Stimulated activated CD4-positive, alpha-beta T cell treated with anti-CD3 and anti-CD28 coated beads, Interleukin-2, amount 100 ng/mL, for 48 hours (primary cell): Measurements from ENCODE around the gene SYVN1.
"Not testable (repeated sequence)": the region's sequence is repeated elsewhere in the genome, so short reads cannot be mapped to it uniquely, and the experiment has no call there.

Source experiments
- DNase-seq, 2 donors: peaks; one replicate each; pipeline ENCODE4 v3.0.0-alpha.2; 2020

The SYVN1 gene

DNA sequence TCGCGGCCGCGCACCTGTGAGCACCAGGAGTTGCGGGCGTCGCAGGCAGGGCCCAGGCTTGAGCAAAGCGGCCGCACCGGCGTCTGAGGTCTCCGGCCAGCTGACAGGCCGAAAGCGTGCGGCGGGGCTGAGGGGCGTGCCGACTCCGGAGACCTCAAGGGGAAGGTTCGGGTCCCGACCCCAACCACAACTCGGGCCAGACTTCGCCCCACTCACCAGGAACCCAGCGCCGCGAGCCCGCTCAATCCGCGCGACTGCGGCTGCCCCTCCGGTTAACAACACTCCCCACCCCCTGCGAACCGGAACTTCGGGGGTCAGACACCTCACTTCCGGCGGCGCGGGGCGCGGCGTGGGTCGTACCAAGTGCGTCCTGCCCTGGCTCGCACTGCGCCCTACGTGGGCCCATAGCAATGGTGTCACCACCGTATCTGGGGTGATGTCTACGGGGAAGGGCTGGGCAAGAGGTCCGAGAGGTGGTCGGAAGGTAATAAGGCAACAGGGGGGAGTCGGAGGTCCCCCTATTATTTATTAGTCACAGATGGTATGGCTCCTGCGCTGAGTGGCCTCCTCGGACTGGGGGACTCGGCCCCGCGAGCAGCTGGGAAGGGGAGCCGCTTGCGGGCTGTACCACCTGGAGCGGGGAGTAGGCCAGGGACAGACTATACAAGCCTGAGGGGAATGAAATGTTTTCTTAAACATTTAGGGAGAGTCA lies at the start of gene SYVN1:
SYVN1 (minus strand) TSS at position 280 of the 712 bp plus-strand sequence. CDS start 918 bp downstream, outside the sequence.
- DNase-seq: peak; percentile 86 to 89

DNA sequence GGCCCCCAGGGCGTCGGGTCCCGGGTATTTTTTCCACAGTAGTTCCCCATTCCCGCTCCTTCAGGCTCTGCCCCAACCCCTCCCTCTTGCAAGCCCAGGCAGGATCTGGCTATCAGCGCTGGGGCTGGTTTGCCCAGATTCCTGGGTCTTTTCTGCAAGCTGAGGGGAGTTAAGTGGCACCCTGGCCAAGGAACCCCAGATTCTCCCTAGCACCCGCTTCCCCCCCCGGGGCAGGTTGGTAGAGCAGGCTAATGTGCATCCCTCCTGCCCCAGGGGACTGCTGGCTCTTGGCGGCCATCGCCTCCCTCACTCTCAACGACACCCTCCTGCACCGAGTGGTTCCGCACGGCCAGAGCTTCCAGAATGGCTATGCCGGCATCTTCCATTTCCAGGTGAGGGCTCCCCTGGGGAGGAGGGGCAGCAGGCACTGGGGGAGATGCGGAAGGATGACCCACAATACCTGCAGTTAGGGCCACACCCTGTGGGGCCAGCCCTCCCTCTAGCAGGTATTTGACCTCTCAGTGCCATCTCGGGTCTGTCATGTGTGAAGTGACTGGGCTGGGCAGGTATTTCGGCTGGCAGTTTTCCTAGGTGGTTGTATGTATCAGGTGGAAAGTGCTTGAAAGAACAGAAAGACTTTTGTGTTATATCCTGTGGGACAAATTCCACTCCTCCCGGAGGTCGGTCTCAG lies 49.0 kb upstream of the SYVN1 start:
- no peak for DNase-seq

DNA sequence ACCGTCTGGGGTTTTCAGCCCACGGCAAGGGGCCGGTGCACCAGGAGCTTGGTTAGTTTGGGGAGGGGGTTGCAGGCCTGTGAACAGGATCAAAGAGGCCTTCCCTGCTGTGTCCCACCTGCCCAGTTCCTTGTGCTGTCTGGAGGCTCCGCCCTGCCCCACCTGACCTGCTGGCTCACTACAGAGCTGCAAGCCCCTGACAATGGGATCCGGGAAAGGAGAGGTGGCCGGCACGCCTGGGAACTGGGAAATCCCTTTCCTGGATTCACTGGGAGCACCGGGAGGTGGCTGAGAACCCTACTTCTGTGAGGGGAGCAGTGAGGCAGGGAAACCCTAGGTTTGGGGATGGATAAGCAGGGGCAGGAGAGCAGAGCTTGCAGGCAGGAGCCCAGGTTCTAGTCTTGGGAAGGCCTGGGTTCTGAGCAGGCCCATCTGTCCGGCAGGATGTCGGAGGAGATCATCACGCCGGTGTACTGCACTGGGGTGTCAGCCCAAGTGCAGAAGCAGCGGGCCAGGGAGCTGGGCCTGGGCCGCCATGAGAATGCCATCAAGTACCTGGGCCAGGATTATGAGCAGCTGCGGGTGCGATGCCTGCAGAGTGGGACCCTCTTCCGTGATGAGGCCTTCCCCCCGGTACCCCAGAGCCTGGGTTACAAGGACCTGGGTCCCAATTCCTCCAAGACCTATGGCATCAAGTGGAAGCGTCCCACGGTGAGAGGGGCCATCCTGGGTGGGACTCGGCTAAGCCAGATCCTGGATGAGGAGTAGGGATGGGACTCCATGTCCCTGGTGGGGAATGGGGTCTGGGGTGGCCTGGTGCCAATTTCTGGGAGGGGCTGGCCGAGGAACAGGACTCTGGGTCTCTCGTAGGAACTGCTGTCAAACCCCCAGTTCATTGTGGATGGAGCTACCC lies 48.2 kb upstream of the SYVN1 start:
- no peak for DNase-seq

DNA sequence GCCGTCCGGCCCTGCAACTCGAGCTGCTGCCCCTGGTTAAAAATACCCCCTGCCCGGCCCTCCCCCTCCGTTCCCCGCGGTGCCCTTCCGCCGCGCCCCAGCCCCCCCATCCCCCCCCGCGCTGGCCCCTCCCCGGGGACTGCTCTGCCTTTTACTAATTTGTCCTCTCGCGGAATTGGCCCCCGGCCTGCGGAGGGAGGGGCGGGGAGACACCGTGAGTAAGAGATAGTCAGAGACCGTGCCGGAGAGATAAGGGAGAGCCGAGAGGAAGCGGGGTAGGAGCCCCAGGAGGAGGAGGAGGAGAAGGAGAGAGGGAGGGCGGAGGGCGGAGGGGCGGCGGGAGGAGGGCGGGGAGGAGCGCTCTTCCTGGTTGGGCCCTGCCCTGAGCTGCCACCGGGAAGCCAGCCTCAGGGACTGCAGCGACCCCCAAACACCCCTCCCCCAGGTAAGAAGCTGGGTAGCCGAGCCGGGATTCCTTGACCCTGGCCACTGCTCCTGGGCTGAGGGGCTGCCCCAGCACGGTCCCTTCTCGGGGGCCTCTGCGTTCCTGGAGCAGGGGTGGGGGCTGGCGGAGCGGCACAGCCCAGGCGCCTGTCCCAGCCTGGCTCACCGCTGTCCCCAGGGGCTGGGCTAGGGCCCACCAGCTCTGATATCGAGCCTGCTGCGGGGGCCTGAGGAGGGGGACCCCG lies 47.4 kb upstream of the SYVN1 start, which contains the start of gene CAPN1:
CAPN1 (plus strand) TSS at position 360 of the 689 bp plus-strand sequence. CDS start 774 bp downstream, outside the sequence.
- DNase-seq: peak; percentile 69 to 72

DNA sequence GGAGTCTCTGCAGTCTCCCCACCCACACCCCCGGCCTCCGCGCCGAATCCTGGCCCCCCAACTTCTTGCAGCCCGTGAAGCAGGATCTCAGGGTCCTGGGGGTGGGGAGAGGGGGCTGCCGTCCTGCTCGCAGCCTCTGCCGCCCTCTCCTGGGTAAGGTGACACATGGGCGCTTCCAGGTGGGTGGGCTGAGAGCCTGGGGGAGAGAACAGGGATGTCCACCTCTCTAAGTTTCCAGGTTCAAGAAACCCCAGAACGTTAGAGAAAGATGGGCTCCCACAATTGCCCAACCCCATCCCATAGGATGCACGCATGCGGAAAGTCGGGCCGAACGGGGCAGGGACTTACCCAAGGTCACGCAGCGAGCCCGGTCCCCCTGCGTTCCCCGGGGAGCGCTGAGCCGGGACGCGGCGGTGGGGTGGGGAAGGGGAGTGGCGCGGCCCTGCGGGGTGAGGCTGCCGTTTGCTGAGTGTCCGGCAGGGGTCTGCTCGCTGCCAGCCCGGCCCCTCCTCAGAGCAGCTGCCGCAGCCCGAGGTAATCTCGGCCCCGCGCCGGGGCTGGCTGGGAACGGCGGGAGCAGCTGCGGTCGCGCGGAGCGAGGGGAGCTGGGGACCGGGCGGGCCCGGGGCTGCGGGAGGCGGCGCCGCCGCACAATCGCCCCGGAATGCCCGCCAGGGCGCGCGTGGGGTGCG lies 46.7 kb upstream of the SYVN1 start:
- peak; percentile 54 to 61 for DNase-seq

DNA sequence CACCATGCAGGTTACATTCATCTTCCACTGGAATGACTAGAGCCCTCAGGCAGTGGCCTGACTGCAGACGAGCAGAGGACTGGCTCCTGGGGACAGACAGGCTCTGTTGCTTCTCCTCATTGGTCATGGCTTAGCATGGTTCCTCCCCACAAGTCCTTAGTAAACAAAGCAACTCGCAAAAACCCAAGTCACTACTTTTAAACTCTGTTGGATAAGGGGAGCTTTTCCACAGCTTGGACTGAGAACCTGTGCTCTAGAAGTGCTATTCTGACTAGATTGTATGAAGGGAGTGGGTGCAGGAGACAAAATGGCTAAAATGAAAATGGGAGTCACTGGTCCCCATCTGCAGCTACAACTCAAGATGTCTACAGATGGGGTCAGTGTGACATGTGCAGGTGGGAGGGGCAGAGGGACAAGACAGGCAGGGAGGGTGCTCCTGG lies 40.3 kb upstream of the SYVN1 start:
- DNase-seq: not testable (repeated sequence)

DNA sequence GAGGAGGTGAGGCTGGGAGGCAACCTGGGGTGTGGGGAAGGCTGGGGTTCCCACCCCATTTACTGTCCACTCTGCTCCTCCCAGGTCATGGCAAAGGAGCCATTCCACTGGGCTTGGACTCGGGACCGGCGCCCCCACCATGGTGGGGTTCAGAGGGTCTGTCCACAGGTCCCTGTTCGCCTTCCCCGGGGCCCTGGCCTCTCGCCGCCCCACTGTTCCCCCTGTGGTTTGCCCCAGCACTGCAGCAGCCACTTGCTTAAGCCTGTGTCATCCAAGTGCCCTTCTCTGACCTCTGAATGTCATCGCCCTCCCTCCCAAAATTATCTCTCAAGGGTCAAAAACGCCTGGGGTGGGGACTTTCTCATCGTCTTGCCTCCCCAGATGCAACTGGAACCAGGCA lies 38.3 kb upstream of the SYVN1 start:
- no peak for DNase-seq

DNA sequence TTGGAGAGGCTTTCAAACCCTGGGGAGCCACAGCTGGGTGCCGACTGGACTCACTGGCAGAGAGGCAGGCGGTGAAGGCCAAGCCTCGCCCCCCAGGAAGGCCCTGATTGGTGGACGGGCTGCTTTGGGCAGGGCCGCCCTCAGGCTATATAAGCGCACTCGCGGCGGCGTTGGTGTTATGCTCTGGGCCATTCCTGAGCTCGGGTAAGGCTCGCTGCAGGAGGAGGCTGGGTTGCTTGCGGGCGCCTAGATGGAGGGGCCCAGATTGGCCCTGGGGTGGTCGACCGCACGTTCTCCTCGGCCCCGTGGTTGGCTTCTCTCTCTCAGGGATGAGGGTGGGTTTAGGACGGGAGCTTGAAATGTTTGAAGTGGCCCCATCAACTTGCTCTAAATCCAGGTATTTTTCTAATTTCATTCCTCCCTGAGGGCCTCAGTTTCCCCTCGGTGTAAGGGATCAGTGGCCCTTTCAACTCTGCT lies 35.8 kb upstream of the SYVN1 start, which contains the start of gene SPDYC:
SPDYC (plus strand) TSS at position 176 of the 477 bp plus-strand sequence. CDS start 1,125 bp downstream, outside the sequence.
- DNase-seq: no peak

DNA sequence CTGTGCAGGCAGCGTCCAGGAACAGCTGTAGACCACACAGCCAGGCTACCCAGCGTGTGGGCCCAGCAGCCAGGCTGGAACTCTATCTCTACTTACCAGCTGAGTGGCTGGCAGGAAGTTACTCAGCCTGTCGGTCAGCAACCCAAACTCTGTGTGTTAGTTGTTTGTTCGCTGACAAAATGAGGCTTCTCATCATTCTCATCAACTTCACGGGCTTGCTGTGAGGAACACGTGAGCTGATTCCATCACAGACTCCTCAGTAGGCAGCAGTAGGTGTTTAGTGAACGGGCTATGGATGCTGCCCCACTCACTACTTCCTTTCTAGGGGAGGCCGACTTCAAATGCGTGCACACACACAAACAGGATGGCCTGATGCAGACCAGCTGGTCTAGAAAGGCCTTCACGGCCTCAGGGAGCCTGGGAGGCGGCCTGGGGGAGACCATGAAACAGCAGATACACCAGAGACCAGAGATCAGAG lies 34.9 kb upstream of the SYVN1 start:
- DNase-seq: no peak

DNA sequence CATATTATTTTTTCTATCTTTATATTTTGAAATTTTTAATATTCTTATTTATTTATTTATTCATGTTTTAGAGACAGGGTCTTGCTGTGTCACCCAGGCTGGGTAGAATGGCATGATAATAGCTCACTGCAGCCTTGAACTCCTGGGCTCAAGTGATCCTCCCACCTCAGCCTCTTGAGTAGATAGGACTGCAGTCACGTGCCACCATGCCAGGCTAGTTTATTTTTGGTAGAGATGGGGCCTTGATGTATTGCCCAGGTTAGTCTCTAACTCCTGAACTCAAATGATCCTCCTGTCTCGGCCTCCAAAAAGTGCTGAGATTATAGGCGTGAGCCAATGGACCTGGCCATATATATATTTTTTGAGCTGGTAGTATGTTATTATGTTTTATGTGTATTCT lies 33.3 kb upstream of the SYVN1 start:
- no peak for DNase-seq

DNA sequence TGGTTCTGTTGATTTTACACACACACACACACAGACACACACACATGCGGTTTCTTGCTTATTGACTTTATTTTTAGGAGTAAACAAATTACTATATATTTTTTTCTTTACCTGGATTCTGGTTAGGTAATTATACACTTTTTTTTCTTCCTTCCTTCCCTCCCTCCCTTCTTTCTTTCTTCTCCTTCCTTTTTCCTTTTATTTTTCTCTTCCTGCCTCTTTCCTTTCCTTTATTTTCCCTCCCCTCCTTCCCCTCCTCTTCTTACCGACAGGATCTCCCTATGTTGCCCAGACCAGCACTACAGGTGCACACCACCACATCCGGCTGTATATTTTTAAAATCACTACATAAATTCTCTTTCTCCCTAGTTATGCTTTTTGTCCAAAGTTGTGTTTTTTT lies 32.6 kb upstream of the SYVN1 start:
- DNase-seq: no peak

DNA sequence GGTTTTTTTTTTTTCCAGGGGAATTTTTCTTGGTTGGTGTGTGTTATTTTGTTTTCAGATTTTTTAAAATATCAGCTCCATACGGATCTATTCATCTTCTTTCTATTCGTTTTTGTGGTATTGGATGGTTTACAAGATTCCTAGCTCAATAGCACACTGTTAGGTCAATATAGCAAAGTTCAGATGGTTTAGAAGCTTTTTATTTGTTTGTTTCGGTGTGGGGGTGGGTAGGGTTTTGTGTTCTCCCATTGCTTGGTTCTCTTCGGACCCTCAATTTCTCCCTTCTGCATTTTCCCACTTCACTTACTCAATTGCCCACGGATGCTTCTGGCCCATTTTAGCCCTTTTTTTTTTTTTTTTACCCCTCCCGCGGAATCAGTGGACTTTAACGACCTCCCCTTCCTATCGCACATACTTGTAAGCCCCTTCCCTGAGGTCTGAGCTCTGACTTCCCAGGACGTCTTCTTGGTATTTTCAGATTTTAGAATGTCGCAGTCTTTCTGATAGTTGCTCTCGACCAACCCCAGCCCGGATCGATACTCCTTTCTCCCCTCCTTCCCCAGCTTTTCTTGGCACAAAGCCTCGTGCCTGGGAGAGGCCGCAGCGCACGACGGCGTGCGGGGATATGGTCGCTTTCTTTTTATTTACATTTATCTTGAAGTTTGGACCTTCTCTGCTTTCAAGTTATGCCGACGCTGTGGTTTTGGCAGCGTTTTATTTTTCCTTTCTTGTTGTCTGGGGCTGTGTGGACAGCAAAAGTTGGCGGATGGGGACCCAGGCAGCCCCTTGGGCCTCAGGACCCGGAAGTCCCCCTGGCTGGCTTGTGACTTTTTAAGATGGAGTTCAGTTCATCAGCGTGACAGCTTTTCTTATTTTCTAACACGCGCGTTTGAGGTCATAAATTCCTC lies 31.3 kb upstream of the SYVN1 start:
- no peak for DNase-seq

DNA sequence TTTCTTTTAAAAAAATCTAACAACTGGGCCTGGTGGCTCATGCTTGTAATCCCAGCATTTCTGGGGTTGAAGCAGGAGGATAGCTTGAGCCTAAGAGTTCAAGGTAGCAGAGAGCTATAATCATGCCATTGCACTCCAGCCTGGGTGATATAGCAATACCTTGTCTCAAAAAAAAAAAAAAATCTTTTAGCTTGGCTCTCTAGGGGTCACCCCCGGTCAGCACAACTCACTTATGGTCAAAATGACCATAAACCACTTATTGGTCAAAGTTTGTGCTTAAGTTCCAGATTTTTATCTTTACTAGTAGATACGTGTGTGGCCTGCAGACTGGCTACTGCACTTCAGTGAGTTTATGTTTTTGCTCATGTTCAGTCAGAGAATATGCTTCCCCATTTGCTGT lies 29.4 kb upstream of the SYVN1 start:
- DNase-seq: no peak

DNA sequence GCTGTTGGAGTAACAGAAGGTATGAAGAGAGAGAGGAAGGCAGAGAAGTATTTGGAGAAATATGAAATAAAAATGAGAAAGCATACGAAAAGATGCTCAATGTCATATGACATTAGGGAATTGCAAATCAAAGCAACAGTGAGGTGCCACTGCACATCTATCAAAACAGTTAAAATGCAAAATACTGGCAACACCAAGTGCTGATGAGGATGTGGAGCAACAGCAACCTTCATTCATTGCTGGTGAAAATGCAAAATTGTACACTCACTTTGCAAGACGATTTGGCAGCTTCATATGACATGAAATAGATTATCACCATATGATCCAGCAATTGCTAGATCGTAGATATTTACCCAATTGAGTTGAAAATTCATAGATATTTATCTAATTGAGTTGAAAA lies 26.3 kb upstream of the SYVN1 start:
- no peak for DNase-seq

DNA sequence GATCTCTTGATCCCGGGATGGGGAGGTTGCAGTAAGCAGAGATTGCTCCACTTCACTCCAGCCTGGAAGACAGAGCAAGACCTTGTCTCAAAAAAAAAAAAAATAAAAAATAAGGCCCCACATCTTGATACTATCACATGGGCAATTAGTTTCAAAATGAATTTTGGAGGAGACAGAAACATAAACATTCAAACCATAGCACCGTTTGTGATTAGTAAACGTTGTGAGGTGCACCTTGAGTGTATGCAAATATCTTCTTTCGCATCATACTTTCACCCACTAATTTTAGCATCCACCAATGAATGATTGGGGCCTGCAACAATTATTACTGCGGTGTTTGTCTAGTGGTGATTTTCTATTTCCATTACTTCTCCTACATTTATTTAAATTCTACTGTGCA lies 24.7 kb upstream of the SYVN1 start:
- DNase-seq: no peak

DNA sequence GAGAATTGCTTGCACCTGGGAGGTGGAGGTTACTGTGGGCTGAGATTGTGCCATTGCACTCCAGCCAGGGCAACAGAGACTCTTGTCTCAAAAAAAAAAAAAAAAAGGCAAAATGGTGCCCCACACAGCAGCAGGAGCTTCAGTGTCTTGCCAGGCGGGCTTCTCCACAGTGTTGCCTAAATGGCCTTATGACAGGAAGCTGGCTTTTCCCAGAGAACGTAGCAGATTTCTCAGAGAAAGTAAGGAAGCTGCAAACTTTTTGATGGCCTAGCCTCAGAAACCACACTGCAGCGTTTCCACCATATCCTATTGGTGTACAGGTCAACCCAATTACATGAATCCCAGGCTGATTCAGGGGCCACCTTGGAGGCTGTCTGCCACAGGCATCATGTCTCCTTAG lies 23.0 kb upstream of the SYVN1 start:
- DNase-seq: no peak

DNA sequence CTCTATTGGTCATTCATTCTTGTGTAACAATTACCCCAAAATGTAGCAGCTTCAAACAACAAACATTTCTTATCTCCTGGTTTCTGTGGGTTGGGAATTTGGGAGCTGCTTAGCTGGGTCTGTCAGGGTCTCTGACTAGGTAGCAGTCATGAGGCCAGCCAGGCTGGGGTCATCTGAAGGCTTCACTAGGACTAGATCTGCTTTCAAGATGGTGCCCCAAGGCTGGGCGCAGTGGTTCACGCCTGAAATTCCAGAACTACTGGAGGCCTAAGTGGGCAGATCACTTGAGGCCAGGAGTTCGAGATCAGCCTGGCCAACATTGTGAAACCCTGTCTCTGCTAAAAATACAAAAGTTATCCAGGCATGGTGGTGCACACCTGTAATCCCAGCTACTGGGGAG lies 22.6 kb upstream of the SYVN1 start:
- DNase-seq: no peak

DNA sequence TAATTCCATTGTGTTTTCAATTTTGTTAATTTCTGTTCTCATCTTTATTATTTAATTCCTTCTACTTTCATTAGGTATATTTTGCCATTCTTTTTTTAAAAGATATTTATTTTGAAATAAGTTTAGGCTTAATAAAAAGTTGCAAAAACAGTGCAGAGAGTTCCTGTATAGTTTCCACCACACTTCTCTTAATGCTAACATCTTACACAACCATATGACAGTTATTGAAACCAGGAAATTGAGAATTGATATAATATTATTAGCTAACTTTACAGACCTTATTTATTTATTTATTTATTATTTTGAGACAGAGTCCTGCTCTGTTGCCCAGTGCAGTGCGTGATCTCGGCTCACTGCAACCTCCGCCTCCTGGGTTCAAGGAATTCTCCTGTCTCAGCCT lies 21.9 kb upstream of the SYVN1 start:
- no peak for DNase-seq

DNA sequence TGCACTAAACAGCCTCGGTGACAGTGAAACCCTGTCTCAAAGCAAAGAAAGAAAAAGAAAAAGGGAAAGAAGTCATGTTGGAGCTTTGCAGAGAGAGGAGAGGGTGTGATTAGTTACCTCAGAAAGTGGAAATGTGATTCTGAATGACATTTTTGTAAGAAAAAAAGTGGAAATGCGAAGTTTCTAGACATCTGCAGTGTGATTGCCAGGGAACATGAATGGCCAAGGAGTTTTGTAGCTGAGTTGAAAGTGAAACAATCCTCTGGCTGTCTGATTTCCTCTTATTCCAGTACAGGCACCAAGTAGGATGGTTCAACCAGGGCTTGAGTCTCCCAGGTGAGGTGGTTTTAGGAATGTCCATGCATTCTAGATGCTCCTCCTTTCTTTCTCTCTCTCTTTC lies 17.8 kb upstream of the SYVN1 start:
- DNase-seq: no peak

DNA sequence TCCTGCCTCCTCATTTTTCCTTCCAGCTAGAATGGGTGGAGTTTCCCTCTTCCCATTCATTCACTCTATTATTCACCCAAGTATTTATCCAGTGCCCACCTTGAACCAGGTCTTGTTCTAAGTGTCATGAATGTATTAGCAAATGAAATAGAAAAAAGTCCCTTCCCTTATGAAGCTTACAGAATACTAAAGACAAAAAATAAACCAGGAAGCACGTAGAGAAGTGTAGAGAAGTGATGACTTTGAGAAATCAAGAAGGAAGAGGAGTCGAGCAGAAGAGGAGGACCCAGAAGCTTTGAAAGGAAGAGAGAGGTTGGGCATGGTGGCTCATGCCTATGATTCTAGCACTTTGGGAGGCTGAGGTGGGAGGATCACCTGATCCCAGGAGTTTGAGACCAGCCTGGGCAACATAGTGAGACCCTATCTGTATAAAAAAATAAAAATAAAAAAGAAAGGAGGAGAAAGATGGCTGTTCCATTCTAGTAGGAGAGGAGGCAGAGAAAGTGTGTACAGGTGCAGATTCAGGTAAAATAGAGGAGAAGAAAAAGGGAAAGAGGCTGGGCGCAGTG lies 17.1 kb upstream of the SYVN1 start:
- DNase-seq: no peak
